HL-60/S4 treated with retinoic acid at 250 ng/mL for 4 days and 3 days (cell line): Measurements from ENCODE around the gene KRT38.
"Not testable (repeated sequence)": the region's sequence is repeated elsewhere in the genome, so short reads cannot be mapped to it uniquely, and the experiment has no call there.

ENCODE experiments used
- in situ Hi-C: fragments of 300-500 bp; cut with MboI; formaldehyde crosslinking; loops from 2 replicates; pipeline ENCODE4 v1.7.0; 2022; ENCODE audit warnings: low sequenced_read_pairs

Gene KRT38

DNA sequence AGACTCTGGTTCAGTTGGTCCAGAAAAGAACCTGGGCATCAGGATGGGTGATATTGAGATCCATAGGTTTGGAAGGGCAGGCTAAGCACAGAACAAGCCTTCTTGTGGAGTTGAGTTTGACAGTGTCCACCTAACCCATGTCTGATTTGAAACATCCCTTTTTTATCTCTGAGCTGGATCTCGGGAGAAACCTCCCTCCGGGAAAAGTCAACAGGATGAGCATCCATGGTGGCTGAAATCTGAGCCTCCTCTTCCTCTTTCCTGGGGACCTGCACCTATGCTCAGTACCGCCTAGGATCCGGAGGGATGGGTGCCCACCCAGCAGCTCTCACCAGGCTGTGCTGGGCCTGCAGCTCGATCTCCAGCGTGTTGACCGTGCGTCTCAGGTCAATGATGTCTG lies 23.0 kb upstream of the KRT38 start:
- in situ Hi-C loops: no loop called here

DNA sequence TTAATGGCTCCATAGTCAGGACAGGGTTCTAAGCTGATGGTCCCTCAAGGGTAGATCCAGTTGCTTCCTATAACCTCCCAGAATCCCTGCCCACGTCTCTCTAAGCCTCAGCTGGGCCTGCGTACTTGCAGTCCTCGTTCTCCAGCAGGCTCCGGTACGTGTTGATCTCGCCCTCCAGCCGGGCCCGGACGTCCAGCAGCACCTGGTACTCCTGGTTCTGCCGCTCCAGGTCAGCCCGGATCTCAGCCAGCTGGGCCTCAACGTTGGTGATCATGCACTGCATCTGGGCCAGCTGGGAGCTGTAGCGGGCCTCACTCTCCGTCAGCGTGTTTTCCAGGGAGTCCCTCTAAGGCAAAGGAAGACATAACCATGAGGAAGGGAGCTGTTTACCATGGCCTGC lies 21.9 kb upstream of the KRT38 start:
- in situ Hi-C loops: no loop called here

DNA sequence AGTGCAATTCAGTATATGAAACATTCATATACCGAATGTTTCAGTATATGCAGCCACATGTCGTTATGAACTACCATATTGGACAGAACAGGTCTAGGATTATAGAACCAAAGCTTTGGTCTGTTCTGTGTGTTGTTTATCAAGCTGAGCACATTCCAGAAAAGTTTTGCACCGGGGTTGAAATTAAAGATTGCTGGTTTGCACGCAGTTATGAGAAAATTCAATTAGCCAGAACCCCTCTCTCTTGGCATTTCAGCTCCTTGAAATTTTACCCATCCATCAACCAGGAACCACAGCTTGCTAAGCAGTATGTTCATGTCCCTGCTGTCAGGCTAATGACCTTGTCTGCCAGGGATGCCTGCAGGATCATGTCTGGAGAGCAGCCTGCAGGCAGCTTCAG lies 16.9 kb upstream of the KRT38 start:
- in situ Hi-C loops: no loop called here

DNA sequence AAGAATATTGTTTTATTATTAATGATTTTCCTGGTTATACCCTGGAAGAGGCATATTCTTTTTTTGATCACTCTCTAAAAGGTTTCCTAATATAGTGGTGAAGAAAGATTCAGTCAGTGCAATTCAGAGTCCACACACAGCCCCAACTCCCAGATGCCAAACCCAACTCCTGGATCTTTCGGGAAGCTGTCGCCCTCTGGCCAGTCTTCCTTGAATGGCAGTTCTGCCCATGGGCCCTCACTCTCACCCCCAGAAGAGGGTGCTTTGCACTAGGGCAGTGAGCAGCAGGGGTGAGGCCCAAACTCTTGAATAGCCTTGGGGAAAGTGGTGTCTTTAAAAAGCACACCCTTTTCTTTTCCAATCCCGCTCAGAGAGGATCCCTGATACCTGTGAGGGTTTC lies 15.4 kb upstream of the KRT38 start:
- in situ Hi-C loops: no loop called here

DNA sequence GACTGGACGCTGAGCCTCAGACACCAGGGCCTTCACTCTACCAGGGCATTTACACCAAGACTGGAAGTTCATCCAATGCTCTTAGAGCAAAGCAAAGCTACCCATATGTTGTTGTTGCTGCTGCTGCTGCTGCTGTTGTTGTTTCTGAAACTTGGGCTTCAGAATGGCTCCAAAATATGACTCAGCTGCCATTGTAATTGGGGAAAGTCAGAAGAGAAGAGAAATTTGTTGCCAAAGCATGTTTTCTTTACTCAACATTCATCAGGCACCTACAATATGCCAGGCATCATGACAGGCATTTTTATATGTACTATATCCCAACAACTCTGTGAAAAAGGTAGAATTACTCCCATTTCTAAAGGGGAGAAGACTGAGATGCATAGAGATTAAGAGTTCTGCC lies 14.5 kb upstream of the KRT38 start:
- in situ Hi-C loops: no loop called here

DNA sequence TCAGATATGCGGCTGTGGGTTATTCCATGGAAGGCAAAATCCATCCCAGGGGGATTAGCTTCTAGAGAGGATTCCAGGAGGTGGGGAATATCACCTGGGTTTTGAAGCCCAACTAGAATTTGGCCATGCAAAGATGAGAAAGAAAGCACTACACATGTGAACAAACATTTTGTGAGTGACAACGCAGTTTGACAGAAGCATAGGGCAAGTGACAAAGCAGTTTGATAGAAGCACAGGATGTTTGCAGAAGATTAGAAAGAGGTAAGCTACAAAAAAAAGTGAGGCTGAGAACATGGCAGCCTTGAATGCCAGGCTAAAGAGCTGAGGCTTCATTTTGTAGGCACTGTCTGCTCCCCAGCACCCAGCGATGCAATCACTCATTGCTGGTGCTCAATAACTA lies 12.3 kb upstream of the KRT38 start:
- in situ Hi-C loops: no loop called here

DNA sequence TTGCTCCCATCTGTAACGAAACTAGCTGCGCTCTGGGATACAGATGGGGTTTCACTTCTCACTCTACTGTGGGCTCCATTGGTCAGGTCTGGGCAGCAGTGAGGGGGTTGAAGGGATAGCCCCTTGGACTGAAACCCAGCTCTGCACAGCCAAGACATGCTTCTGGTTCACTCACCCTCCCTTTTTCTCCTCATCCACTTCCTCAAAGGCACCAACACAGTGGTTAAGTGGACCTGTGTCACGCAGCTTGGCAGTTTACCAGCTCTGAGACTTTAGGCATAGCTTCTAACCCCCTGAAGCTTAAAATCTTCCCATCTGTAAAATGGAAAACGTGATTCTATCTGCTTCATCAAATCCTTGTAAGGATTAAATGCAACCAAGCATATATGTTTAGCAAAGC lies 11.5 kb upstream of the KRT38 start:
- in situ Hi-C loops: no loop called here

DNA sequence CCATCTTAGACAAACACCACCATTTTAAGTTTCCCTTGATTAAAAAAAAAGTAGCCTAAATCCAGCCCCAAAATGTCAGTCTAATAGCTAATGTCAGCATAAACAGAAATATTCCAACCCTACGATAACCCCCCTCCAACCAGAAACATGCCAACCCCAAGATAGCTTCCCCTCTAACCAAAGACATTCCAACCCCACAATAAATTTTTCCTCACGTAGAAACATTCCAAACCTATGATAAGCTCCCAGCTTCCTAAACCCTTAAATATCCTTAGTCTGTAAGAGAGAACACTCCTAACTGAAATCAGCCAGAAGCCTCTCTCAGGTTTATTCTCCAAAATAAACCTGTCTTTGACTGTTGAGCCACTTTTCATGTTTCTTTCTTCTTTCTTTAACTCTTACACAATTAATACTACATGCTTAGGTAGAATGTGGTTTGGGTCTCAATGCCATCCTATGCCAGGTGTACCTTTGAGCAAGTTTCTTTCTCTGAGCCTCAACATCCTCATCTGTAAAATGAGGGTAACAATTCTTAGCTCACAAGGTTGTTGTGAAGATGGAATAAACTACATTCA lies 10.5 kb upstream of the KRT38 start:
- in situ Hi-C loops: no loop called here

DNA sequence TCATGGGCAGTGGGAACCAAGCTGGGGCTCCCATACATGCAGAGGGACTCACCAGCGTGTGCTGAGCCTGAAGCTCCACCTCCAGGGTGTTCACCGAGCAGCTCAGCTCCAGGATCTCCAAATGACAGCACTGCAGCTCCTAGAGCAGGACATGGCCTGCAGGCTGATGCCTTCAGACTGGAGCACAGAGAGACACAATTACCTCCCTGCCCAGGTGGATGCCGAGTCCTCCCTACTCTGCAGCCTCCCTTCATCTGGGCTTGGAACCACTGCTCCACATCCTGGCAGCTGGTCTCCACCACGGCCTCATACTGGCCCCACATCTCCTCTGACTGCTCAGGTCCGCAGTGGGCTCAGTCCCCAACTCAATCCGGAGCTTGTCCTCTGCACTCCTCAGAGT lies 8.2 kb upstream of the KRT38 start:
- in situ Hi-C loops: no loop called here

DNA sequence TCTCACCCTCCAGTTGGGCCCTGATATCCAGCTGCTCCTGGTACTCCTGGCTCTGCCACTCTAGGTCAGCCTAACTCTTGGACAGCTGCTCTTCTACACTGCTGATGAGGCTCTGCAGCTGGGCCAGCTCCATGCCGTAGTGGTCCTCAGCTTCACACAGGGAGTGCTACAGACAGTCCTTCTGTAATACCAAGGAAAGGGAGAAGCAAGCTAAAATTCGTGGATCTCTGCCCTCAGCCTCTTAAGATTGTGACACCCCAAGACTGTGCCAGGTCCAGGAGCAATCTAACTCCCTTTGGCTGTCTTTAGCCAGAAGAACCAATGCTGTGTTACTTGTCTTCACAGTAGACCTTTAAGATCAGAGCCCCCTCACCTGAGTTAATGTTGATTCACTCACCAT lies 7.7 kb upstream of the KRT38 start:
- in situ Hi-C loops: no loop called here

DNA sequence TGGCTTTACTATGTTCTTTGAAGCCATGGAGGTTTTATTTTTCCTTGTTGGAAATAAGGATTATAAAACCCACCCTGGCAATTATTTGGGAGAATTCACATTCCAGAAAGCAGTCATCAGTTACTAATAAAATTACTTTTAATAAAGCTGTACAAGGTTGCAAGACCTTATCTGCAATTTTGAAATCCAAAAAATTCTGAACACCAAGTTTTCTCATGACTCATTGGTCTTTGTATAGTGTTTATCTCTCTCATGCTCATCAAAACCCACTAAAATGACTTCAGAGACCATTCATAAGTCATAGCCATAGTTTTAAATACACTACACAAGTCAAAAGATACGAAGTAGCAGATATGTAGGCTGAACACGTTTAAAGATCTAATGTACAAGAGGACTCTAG lies 6.0 kb upstream of the KRT38 start:
- in situ Hi-C loops: no loop called here

DNA sequence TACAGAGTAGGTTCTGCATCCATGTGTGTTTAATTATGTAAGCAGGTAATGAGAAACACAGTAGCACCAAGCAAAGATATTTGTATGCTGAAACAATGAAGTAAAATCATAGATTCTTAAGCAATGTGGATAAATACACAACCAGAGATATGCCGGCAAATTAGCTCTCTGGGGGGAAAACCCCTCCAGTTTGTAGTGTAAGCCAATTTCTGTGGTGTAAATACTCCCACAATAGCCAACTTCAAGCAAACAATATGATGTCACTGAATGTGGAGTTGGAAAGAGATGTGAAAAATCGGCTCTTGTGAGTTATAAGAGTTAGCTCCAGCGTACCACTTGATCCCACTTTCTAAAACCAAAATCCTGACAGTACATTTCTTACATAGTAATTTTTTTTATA lies 3.9 kb upstream of the KRT38 start:
- in situ Hi-C loops: no loop called here

DNA sequence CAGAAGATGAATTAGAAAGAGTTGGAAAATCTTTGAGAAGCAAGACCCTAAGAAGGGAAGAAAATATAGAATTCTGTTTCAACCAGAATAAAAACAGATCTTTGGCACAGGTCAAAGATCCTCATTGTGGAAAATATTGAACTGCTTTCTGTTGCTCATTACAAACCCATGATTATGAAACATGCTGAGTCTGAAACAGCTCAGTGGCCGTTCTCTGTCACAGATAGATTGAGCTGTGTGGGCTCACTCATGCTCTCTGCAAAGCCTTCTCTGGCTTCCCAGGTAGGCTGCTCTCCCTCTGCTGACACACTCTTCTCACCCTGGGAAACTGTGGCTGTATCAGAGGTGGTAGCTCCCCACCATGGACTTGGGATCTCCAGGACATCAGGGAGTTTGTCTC lies 3.4 kb upstream of the KRT38 start:
- in situ Hi-C loops: no loop called here

DNA sequence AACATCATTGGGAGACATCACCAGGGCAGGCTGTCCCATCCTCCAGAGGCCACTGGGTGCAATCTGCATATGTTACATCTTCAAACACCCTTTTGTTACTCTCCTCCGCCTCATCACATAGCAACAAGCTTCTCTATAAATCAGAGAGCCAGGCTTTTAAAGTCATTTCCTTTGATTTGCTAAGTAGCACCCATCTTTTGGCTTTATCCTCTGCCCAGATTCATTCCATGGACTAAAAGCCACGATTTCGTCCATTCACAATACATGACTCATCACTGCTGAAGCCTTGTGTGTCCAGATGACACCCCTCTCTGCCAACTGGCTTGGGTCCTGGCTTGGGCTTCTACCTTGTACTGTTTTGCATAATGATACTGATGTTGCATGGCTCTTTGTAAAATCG lies 2.0 kb upstream of the KRT38 start:
- in situ Hi-C loops: no loop called here

DNA sequence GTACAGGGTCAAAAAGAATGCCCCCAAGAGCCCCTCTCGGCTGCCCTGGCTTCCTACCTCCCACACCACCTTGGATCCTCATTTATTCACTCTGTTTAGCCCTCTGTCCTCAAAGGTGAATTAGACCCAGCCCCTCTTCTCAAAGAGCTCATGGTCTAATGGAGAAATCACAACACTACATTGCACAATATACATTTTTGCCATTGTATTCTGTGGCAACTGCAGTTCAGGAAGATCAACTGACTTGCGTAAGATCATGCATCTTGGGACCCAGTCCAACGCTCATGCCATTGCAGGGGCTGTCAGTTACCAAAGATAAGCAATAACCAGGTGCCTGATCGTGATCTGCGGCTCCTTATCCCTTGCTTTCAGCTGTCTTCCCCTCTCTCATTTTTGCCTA lies 1.4 kb downstream of the KRT38 start:
- in situ Hi-C loops: no loop called here

DNA sequence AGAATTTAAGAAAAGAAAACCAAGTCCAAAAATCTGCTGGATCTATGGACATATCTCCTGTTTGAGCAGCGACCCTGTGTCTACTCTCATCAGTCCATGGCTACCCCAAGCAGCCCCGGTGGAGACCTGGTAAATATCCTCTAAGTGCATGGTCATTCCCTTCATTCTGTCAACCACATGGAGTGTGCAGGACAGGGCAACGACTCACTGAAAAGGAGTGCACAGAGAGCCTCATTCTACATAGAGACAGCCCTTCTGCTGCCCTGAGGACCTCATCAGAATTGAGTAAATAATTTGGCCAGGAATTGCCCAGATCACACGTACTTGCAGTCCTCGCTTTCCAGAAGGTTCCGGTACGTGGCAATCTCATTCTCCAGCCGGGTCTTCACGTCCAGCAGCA lies 3.0 kb downstream of the KRT38 start:
- in situ Hi-C loops: no loop called here

DNA sequence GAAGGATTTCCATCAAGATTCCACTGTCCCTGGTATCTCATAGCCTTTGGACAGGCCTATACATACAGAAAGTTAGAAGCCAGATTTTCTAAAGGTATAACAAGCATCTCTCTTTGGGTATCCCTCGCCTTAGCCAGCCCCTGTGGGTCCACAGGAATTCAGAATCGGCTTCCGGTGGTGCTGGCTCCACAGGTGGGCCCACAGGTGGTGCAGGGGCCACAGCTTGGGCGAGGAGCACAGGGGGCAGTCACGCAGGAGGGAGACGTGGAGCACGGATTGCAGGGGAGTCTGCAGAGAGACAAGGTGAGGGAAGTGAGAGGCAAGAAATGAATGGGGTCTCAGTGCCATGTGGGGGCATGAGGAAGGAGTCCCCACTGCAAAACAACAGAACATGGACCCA lies 3.5 kb downstream of the KRT38 start:
- in situ Hi-C loops: no loop called here

DNA sequence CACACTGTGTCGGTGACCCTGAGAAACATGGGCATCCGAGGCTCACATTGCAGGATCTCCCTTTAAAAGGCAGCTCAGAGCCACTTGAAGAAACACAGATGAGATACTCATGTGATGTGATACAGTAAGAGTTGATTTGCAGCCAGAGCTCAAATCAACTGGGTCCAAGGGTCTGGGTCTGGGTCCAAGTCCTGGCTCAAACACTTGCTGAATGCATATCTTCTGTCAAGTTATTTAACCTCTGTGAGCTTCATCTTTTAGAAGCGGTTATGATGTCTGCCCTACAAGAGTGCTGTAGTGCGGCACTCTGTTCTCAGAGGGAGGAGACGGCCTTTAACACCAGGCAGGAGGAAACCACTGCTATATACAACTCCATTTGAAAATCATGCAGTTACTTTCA lies 6.4 kb downstream of the KRT38 start:
- in situ Hi-C loops: no loop called here

DNA sequence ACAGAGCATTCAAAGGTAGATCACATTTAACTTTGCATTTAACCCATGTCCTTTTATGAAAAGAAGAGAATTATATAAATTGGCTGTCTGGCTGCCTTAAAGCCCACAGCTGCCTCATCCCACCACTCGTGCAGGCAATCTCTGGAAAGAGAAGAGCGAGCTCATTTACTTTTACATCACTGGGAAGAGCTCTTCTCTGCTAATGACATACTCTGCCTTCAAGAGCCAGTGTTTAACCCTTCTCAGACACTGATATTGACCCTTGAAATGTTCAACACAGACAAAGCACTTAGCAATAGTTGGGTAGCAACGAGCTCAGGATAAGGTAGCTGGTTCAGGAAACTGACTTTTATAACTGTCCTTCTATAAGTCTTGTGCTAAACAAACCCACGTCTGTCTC lies 6.8 kb downstream of the KRT38 start:
- in situ Hi-C loops: no loop called here

DNA sequence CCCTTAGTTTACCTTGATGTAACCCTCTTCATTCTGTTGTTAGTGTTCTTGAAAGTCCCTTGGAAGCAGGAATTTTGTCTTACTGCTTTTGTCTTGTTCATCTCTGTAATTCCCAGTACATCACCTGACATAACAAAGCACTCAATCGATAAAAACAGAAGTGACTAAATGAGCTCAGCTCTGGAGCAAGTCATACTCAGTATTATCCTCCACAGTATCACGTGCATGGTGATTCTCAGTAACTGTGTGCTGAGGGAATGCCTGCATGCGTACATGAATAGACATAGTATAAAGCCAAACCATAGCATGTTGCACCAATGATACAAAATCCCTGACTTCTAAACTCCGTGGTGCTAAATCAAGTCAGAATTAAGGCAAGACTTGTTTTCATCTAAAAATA lies 7.2 kb downstream of the KRT38 start:
- in situ Hi-C loops: no loop called here

DNA sequence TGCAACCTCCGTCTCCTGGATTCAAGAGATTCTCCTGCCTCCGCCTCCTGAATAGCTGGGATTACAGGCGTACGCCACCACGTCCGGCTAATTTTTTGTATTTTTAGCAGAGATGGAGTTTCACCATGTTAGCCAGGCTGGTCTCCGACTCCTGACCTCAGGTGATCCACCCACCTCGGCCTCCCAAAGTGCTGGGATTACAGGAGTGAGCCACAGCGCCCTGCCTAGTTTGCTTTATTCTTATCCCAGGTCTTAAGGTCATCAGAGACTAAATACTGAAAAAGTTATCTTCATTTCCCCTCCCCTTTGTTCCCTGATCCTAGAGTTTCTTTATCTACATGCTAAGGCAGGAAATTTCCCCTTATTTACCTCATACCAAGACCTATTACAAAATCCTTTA lies 10.4 kb downstream of the KRT38 start:
- in situ Hi-C loops: not testable (repeated sequence)

DNA sequence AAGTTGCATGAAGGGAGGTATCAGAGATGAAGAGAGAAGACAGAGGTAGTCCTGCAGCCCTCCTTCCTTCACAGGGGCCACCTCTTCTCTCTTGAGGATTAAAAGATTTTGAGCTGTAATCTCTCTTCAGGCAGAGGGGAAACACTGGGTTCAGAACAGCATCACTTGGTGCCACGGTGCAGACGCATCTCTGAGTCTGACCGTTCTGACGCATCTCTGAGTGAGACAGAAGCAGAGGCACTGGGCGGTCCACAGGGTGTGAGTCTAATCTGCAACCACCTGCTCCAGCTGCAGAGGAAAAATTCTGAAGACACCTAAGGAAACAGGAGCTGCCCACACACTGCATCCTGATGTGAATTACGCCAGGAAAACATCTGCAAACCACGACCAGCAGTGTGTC lies 11.1 kb downstream of the KRT38 start:
- in situ Hi-C loops: no loop called here

DNA sequence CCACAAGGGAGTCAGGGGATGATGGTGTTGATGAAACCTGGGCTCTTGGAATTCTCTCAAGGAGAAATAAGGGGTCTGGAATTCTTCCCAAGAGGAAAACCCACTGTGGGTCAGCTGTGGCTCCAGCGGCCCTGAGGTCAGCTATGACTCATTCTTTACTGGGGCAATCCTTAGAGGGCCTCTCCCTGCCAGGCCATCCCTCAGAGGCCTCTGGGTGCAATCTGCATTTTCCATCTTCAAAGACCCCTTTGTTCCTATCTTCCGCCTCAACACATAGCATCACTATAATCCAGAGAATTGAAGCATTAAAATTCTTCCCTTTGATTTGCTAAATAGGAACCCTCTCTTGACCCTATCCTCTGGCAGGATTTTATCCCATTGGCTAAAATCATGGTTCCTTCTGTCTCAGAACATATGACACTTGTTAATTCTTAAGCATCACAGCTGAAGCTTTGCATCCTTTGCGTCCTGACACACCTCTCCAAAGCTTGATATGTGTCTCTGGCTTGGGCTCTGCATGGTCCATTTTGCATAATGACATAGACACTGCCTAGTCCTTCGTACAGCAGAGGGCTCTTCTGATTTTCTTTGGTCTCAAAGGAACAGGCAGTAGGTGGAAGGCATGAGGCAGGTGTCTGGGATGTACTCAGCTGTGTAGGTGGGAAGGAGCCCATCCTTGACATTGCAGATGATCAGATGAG lies 12.0 kb downstream of the KRT38 start:
- in situ Hi-C loops: no loop called here
